Embryonic facial prominence (tissue), 1 donor: ENCODE data around the gene MTA2.
"Not testable (repeated sequence)": the region's sequence is repeated elsewhere in the genome, so short reads cannot be mapped to it uniquely, and the experiment has no call there.

Source experiments
- DNase-seq: peaks from one replicate; pipeline ENCODE4 v3.0.0-alpha.2; 2016; ENCODE audit errors: extremely low spot score

MTA2 gene

GRCh38 chr11:62592146-62592815 lies 9.4 kb downstream of the MTA2 start:
- no peak for DNase-seq

DNA sequence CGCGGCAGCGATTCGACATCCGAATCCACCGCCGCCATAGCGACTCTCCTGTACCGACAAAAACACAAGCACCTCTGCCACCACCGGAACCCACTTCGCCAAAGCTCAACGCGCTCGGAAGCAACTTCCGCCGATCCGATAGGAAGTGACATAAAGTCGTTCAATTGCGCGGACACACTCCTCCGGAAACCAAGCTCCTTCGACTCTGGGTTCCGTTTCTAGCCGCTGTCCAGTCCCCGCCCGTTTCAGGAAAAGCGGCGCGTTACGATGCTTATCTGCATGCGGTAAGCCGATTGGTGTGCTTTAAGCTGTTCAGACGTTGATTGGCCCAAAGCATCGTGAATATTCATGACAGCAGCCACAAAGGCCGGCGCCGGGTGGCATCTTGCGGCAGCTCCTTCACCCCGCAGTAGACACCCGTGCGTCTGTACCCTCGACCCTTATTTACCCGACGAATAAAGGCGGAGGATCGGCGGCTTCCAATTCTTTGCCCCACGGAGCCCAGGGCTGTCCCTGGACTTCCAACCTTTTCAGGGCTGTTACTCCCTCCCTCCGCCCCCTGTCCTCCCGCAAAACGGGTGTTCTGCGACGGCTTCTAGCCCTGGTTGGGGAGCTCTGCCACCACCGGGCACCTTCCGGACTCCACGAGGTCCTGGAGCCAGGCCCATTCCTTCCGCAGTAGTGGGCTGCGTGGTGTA lies 10.1 kb downstream of the MTA2 start, which contains the start of gene TUT1:
Gene TUT1 (minus strand): TSS at position 76 of the 698 bp plus-strand sequence. CDS start 38 bp downstream, at position 38.
- DNase-seq: peak; percentile 98

DNA sequence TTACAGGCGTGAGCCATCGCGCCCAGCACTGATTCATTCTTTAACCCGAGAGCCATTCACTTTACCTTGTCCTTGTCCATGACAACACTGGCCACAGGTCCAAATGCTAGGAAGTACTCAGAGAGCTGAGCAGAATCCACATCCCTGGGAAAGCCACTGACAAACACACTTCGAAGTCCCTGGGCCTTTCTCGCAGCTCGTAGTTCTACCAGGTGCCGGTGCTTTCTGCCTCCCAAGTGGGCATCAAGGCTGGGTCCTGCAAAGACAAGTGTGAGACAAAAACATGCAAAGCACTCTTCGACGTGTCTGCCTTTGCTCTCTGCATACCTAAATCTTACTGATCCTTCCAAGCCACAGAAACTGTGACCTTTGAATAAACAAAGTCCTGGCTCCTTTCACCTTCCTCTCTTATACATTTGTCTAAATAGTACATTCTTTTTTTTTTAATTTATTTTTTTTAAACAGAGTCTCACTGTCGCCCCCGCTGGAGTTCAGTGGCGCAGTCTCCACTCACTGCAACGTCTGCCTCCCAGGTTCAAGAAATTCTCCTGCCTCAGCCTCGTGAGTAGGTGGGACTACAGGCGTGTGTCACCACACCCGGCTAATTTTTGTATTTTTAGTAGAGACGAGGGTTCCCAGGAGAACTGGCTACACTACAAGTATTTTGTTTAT lies 12.6 kb downstream of the MTA2 start:
- DNase-seq: no peak

- not testable (repeated sequence) for DNase-seq
These were observed 16.3 kb downstream of the MTA2 start for GRCh38 chr11:62585356-62585755.

DNA sequence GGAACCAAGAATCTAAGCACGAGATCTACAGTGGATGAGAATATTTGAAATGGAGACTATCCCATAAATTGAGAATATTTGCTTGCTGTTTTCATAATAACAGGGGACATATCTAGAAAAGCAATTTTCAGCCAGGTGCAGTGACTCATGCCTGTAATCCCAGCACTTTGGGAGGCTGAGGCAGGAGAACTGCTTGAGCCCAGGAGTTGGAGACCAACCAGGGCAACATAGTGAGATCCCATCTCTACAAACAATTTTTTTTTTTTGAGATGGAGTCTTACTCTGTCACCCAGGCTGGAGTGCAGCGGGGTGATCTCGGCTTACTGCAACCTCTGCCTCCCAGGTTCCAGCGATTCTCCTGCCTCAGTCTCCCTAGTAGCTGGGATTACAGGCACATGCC lies 19.9 kb downstream of the MTA2 start:
- DNase-seq: not testable (repeated sequence)

DNA sequence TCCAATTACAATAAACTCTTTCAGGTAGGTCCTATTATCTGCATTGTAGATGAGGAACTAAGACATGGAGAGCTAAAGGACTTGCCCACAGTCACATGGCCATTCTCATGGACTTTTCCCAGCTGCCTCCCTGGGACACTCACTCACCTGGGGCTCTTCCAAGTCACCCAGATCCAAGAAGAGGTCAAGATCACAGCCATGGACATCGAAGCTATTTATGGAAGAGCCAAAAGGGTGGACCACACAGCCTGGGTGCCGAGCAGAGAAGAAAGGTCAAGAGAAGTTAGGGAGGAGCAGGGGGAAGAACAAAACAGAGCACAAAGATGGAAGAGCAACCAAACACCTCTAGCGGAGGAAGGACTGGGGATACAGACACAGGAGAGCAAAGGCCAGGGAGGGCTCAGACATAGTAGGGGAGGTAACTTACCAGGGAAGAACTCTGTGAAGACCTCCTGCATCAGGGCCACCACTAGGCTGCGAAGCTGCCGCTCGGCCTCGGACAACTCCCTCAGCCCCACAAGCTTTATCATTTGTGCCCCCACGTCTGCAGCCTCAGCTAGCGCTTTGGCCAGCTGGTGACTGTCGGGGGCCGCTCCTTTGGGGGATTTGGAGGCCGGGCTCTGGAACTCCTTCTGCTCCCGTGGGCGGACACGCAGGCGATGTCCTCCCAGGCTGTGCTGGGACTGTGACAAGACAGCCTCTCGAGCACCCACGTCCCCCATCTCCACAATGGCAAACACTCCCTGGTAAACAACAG lies 20.5 kb downstream of the MTA2 start:
- no peak for DNase-seq

GRCh38 chr11:62579252-62579651 lies 22.4 kb downstream of the MTA2 start:
- DNase-seq: no peak

DNA sequence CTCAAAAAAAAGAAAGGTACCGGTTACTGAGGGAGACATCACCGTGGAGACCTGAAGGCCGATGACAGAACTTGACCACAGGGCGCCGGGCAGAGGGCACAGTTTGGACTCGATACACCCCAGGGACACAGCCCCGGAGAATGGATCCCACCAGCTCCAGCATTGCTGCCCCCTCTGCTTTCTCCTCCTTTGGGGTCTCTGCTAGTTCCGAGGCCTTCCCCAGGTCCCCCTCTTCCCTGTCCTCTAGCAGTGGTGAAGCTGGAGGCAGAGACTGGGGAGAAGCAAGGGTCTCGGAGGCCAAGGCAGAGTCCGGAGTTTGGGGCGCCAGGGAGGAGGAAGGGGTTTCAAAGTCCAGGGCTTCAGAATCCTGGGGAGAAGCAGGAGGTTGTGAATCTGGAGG lies 23.1 kb downstream of the MTA2 start:
- DNase-seq: no peak

DNA sequence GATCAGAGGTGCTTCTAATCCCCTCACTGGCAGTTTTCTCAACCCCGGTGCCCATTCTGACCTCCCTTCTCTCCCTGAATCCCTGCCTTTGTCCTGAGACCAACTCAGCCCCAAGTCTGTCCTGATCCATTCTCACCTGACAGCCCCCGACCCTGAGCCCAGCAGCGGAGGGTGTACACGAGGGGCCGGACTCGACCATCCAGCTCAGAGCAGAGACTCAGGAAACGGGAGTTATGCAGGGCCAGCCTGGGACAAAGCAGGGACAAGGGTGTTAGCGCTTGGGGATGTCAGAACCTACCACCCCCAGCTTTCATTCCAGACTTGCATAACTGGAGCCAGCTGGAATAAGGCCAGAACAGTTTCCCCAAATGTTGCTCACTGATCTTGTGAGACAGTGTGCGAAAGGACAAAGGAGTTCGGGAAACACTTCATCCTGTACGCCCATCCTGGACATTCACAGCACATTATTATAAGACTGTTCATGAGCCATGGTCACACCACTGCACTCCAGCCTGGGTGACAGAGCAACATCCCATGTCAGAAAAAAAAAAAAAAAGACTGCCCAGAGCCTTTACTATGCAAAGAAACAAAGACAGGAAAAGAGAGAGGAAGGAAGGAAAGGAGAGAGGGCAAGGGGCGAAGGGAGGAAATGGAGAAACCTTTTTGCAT lies 24.5 kb downstream of the MTA2 start:
- no peak for DNase-seq

GRCh38 chr11:62575837-62576236 lies 25.8 kb downstream of the MTA2 start:
- DNase-seq: no peak

GRCh38 chr11:62575156-62575555 lies 26.5 kb downstream of the MTA2 start:
- no peak for DNase-seq

DNA sequence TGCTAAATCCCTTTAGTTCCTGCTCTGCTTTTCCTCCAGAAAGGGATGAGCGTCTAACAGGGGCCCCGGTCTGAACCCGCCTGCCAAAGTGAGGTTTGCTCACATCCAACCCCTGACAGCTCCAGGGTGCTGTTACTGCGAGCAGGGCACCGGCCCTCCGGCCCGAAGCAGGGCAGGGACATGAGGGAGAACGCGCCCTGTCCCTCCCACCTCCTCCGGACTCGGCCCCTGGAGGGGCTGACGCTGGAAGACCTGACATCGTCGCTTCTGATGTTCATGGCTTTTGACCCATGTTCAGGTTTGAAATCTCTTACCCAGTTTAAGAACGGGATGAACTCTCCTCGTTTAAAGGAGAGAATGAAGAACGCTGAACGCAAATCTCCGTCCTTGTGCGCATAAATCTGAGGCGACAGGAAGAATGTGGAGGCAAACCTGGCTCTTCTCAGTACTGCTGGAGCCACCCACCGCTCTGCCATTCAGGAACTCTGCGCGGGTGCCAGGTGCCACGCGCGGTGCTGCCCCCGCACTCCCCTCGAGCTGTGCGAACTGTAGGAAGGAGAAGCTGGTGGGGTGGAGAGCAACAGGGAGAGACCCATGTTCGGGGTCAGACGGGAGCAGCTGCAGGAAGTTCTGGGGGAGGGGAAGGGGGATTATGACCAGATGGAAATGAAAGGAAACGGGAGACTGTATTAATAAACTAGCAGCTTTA lies 27.1 kb downstream of the MTA2 start:
- no peak for DNase-seq

DNA sequence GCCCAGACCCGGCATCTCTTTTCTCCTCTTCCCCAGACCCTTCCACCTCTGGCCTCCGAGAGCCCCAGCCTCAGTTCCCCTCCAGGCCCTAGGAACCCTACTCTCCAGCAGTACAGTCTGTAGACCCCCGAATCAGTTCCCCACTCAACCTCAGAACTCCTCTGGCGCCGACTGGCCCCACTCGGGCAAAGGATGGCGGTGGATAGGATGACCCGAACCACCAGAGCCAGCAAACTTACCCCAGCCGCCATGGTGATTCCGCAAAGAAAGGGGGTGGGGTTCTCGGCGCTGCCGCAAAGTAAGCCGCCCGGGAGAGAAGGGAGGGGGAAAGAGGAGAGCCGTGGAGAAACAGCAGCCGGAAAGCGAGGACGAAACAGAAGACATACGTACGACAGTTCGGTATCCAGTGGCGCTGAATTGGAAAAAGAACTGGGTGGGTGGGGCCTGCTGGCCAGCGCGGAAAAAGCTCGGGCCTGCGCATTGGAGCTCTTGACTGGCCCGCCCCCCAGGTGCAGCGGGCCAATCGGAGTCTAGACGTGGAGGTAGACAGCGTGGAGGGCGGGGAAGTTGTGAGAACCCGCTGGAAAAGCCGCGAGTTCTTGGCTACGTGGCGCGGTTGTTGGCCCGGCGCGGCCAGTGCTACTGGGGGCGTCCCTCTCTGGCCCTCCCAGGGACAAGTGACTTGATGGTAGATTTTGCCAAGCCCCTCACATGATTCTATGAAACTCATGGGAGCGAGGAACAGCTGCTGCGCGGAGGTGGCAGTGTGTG lies 27.9 kb downstream of the MTA2 start, which contains the start of gene EEF1G:
Gene EEF1G (minus strand): TSS at position 300 of the 771 bp plus-strand sequence. CDS start 49 bp downstream, at position 251.
- peak; percentile 100 for DNase-seq

DNA sequence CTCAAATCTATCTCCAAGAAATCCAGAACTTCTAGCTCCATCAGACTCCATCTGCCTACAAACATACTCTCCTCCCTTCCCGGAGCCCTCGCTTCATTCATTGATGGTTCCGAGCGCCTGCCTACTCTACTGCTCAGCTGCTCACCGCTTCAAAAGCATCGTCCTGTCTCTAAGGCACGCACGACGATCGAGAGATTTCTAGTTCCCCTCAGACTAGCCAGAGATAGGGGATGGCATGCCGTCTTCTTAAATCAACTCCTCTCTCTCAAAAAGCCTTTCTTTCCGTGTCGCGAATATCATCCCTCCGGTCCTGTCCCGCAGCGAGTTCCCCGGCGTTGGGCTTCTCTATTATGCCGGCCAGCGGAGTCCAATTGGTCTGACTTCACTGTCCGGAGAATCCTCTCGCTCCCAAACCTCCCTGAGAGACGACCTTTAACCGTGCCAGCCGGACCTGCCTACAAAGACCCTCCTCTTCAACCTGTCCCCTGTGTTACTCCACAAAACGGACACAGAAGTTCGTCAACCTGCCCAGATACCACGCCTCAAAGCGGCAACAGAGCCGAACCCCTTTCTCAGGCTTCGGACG lies 28.6 kb downstream of the MTA2 start:
- DNase-seq: no peak

DNA sequence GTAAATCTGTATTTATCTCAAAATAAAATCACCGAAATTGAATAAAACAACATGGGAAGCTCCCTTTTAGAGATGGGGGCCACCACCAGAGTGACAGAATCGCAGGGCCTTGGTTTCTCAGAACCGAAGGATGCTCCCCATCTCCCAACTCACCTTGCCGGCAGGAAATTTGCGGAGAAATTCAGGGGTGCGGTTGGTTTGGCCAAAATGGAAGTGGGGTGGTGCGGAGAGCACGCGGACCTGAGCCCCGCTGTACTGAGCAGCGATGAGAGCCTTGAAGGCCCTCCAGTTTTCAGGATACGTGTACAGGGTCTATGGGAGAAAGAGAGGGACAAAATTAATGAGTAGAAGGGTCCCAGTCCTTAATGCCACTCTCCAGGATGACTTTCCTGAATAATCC lies 29.2 kb downstream of the MTA2 start:
- no peak for DNase-seq

GRCh38 chr11:62571493-62571892 lies 30.2 kb downstream of the MTA2 start:
- not testable (repeated sequence) for DNase-seq

GRCh38 chr11:62570903-62571302 lies 30.8 kb downstream of the MTA2 start:
- not testable (repeated sequence) for DNase-seq

- DNase-seq: no peak
These were observed 32.1 kb downstream of the MTA2 start for GRCh38 chr11:62569611-62570010.

- no peak for DNase-seq
These were observed 34.5 kb downstream of the MTA2 start for GRCh38 chr11:62567018-62567633.
